Fibroblast of lung (primary cell): ENCODE data around the gene TPT1. TPM values are rescaled to one million over a fixed set of nuclear protein-coding genes. Genes with fewer than 3 reads are reported as not detected.

Experiments used
- DNase-seq, 2 donors: peaks; one replicate each; pipeline versions ENCODE4 v3.0.0 to v3.0.0-alpha.2; 2010; ENCODE audit warnings: low read depth in 2 of 2
- H2AFZ ChIP-seq: 2 replicates; pipeline ENCODE4 v1.5.1; 2012; ENCODE audit warnings: low read length, control low read depth, inconsistent platforms
- H3K27ac ChIP-seq: 2 replicates; pipeline ENCODE4 v1.5.1; 2011; ENCODE audit warnings: low read length, control low read depth; ENCODE audit not compliant: insufficient read depth
- H3K27me3 ChIP-seq: 2 replicates; pipeline ENCODE4 v1.5.1; 2011; ENCODE audit warnings: mild to moderate bottlenecking, low read length; ENCODE audit not compliant: control insufficient read depth, insufficient read depth
- H3K36me3 ChIP-seq: 2 replicates; pipeline ENCODE4 v1.5.1; 2011; ENCODE audit warnings: low read length; ENCODE audit not compliant: control insufficient read depth, insufficient read depth
- H3K4me1 ChIP-seq: 2 replicates; pipeline ENCODE4 v1.5.1; 2011; ENCODE audit warnings: low read length; ENCODE audit not compliant: control insufficient read depth, insufficient read depth; ENCODE audit errors: extremely low read depth
- H3K4me2 ChIP-seq: 2 replicates; pipeline ENCODE4 v1.5.1; 2011; ENCODE audit warnings: low read length, control low read depth; ENCODE audit not compliant: insufficient read depth; ENCODE audit errors: extremely low read depth
- H3K4me3 ChIP-seq, 4 experiments: fragments of 200-600 bp in 1 of 4; sonication (generic) in 1 of 4; replicated peaks in 1 of 4; 2 replicates each; pipeline ENCODE4 v1.5.1; 2011 to 2016; ENCODE audit warnings: low read length in 4 of 4, low read depth in 3 of 4, mild to moderate bottlenecking in 3 of 4, control low read depth in 2 of 4, inconsistent platforms in 1 of 4, mixed read lengths in 1 of 4; ENCODE audit not compliant: insufficient read depth in 1 of 4; ENCODE audit errors: control extremely low read depth in 1 of 4
- H3K79me2 ChIP-seq: 2 replicates; pipeline ENCODE4 v1.5.1; 2012; ENCODE audit warnings: mild to moderate bottlenecking, low read length, inconsistent platforms; ENCODE audit not compliant: control insufficient read depth, insufficient read depth
- H3K9ac ChIP-seq: 2 replicates; pipeline ENCODE4 v1.5.1; 2011; ENCODE audit warnings: mild to moderate bottlenecking, low read length, control low read depth; ENCODE audit not compliant: insufficient read depth
- H3K9me3 ChIP-seq: 2 replicates; pipeline ENCODE4 v1.5.1; 2012; ENCODE audit warnings: low read depth, low read length; ENCODE audit not compliant: control insufficient read depth, insufficient read depth
- H4K20me1 ChIP-seq: 2 replicates; pipeline ENCODE4 v1.5.1; 2011; ENCODE audit warnings: low read length; ENCODE audit not compliant: control insufficient read depth, insufficient read depth; ENCODE audit errors: extremely low read depth
- EZH2 ChIP-seq: IDR thresholded peaks from 2 replicates; pipeline ENCODE4 v1.5.1; 2012; ENCODE audit warnings: low read length, control low read depth, mild to moderate bottlenecking; ENCODE audit errors: missing control alignments
- polyA plus RNA-seq, 2 donors: library from polyadenylated mRNA; depleted of rRNA in 1 of 2; stranded (reverse) in 1 of 2; unstranded in 1 of 2; fragments of >200 nt; gene quantifications; 2 replicates each; pipeline ENCODE4 v1.2.1, GENCODE V29; 2011 to 2012; ENCODE audit warnings: missing spikeins in 1 of 2
- total RNA-seq: library from RNA; depleted of rRNA; stranded (reverse); fragments of >200 nt; gene quantifications from 2 replicates; pipeline ENCODE4 v1.2.1, GENCODE V29; 2014
- TF ChIP-seq, protein P1 (sequence below), 2 donors: IDR thresholded peaks in 1 of 2; conservative IDR thresholded peaks in 1 of 2; 1 replicate in 1 of 2; 2 replicates in 1 of 2; pipeline ENCODE4 v1.5.1; 2011 to 2012; ENCODE audit warnings: low read length in 2 of 2, control low read depth in 1 of 2, inconsistent platforms in 1 of 2, low read depth in 1 of 2, mild to moderate bottlenecking in 1 of 2

TPT1 gene
- total and polyA plus RNA-seq, 2 donors (not counting 1 experiment from before 2014, with no cell fraction given): 2,237 to 5,502 TPM

DNA sequence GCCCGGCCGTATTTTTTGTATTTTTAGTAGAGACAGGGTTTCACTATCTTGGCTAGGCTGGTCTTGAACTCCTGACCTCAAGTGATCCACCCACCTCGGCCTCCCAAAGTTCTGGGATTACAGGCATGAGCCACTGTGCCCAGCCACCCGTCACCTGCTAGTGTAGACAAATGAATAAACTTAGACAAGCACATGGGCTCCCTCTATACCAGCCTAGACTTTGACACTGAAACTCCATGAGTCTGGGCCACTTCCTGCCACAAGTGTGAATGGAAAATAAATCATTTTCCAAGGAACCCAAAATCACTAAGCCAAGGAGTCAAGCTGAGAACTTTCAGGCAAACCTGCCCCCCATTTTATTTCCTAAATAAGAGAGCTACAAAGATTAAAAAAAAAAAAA, 27.0 kb upstream of the TPT1 start:
- no peaks in the 10 kb centered on the region for H4K20me1 ChIP-seq
- H2AFZ ChIP-seq: no peak overlapping the region
- TF ChIP-seq, protein P1, sequence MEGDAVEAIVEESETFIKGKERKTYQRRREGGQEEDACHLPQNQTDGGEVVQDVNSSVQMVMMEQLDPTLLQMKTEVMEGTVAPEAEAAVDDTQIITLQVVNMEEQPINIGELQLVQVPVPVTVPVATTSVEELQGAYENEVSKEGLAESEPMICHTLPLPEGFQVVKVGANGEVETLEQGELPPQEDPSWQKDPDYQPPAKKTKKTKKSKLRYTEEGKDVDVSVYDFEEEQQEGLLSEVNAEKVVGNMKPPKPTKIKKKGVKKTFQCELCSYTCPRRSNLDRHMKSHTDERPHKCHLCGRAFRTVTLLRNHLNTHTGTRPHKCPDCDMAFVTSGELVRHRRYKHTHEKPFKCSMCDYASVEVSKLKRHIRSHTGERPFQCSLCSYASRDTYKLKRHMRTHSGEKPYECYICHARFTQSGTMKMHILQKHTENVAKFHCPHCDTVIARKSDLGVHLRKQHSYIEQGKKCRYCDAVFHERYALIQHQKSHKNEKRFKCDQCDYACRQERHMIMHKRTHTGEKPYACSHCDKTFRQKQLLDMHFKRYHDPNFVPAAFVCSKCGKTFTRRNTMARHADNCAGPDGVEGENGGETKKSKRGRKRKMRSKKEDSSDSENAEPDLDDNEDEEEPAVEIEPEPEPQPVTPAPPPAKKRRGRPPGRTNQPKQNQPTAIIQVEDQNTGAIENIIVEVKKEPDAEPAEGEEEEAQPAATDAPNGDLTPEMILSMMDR (conservative IDR thresholded peaks at IDR 0.05 in 1 of 2, IDR thresholded peaks at IDR 0.05 in 1 of 2; ENCODE audit: low read depth in 1 of 2, low read length in 2 of 2): no peak
- TF ChIP-seq EZH2: no peak
- H3K9me3 ChIP-seq: no peaks in the 10 kb centered on the region
- peaks cover 1% of the 10 kb centered on the region for H3K36me3 ChIP-seq
- H3K4me1 ChIP-seq: peaks cover 4% of the 10 kb centered on the region
- DNase-seq: no peak
- H3K79me2 ChIP-seq: no peaks in the 10 kb centered on the region
- no peak overlapping the region for H3K4me3 ChIP-seq
- no peaks in the 10 kb centered on the region for H3K27me3 ChIP-seq
- H3K9ac ChIP-seq: no peak overlapping the region
- no peak overlapping the region for H3K4me2 ChIP-seq
- H3K27ac ChIP-seq: no peak overlapping the region

DNA sequence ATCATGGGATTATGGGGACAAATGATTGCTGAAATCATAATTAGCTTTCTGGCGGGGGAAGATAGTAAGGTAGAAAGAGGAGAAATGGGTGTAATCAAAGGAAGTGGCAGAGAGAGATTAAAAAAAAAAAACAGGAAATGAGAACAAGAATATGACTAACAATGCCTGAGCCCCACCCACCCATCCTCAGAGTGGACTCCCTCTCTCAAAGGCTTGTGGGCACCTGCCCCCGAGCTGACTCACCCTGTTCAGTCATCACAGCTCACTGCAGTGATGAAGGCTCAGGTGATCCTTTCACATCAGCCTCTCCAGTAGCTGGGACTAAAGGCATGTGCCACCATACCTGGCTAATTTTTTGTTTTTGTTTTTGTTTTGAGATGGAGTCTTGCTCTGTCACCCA, 26.4 kb upstream of the TPT1 start:
- no peak overlapping the region for H3K4me3 ChIP-seq
- no peak overlapping the region for H3K27ac ChIP-seq
- no peaks in the 10 kb centered on the region for H3K9me3 ChIP-seq
- no peak for TF ChIP-seq EZH2
- TF ChIP-seq, protein P1 (conservative IDR thresholded peaks at IDR 0.05 in 1 of 2, IDR thresholded peaks at IDR 0.05 in 1 of 2; ENCODE audit: low read depth in 1 of 2, low read length in 2 of 2): no peak
- peak; percentile 76 to 94 for DNase-seq
- no peak overlapping the region for H2AFZ ChIP-seq
- no peaks in the 10 kb centered on the region for H3K27me3 ChIP-seq
- peaks cover 4% of the 10 kb centered on the region for H3K4me1 ChIP-seq
- H4K20me1 ChIP-seq: no peaks in the 10 kb centered on the region
- peaks cover 1% of the 10 kb centered on the region for H3K36me3 ChIP-seq
- H3K79me2 ChIP-seq: no peaks in the 10 kb centered on the region
- no peak overlapping the region for H3K4me2 ChIP-seq
- no peak overlapping the region for H3K9ac ChIP-seq

DNA sequence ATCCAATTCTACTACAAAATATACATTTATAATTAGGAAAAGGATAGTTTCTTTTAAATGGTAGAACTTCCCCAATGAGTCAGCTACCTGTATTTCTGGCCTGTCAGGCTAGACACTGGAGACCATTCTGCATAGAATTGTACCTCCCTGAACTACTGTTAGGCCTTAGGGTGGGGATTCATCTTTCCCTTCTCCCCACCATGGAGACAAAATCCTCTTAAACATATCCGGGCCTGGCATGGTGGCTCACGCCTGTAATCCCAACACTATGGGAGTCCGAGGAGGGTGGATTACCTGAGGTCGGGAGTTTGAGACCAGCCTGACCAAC, 24.5 kb upstream of the TPT1 start:
- Histone ChIP-seq H3K9ac (no peak overlapping the region), H3K27me3 (no peaks in the 10 kb centered on the region), H3K27ac (no peak overlapping the region), H4K20me1 (no peaks in the 10 kb centered on the region), H3K79me2 (no peaks in the 10 kb centered on the region), H3K36me3 (peaks cover 1% of the 10 kb centered on the region), H3K4me1 (peaks cover 4% of the 10 kb centered on the region), H2AFZ (no peak overlapping the region), H3K4me3 (no peak overlapping the region), H3K9me3 (no peaks in the 10 kb centered on the region), H3K4me2 (no peak overlapping the region)
- DNase-seq: no peak
- TF ChIP-seq, protein P1 (conservative IDR thresholded peaks at IDR 0.05 in 1 of 2, IDR thresholded peaks at IDR 0.05 in 1 of 2; ENCODE audit: low read depth in 1 of 2, low read length in 2 of 2): no peak
- no peak for TF ChIP-seq EZH2
